Testis (tissue), 2 donors: Measurements from ENCODE around the gene POLR3E.

Source experiments
- CTCF ChIP-seq, 3 experiments: fragments of 450-650 bp in 2 of 3; fragments of 200-600 bp in 1 of 3; sonication (generic) in 1 of 3; IDR thresholded peaks; one replicate each; pipeline ENCODE4 v1.5.1; 2016 to 2019; ENCODE audit warnings: antibody characterized with exemption in 3 of 3, mild to moderate bottlenecking in 2 of 3, moderate library complexity in 1 of 3
- POLR2A ChIP-seq: fragments of 450-650 bp; IDR thresholded peaks from one replicate; pipeline ENCODE4 v1.6.1; 2017; ENCODE audit warnings: antibody characterized with exemption, mild to moderate bottlenecking, moderate library complexity

DNA sequence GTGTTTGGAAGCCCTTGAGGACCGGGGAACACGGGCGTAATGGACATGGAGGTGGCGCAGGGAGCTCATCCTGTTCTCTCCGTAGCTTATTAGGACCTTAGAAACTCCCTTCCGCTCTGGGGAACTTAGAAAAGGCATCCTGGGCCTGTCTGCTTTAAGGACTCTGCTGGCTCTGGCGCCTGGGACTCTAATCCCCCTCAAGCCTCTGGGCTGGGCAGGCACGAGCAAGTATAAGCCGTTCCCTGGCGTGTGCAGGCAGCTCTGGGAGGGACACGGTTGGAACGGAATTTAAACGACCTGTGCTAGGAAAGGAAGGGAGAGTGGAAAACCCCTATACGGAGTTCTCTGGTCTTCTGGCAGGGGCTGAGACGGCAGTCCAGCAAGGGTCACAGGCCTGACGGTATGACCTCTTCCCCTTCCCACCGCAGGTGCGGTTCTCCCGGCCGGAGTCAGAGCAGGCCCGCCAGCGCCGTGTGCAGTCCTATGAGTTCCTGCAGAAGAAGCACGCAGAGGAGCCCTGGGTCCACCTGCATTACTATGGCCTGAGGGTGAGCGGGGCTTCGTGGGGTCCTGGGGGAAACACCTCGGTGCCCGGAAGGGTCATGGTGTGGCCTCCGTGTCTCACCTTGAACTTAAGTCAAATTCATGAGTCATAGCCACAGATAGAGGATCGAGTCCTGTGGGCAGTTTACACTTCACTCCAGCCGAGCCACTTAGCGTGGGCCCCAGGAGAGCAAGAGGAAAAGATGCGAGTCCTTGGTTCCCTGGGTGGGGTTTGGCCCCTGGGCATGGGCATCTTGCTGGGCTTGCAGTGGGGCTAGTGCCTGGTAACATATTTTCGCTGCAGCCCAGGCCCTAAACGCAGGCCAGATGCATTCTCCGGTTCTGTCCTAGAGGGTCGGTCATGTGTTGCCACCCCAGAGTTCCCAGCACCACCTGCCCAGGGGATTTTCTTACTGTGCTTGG lies 17.7 kb downstream of the POLR3E start:
- TF ChIP-seq CTCF (IDR thresholded peaks at IDR 0.05) (no peak), POLR2A (no peak)
